Cardiac muscle cell (in vitro differentiated cells and primary cell): Measurements from ENCODE around the gene KRCC1. TPM values are rescaled to one million over a fixed set of nuclear protein-coding genes. Genes with fewer than 3 reads are reported as not detected.

Experiments used
- DNase-seq, 2 donors: peaks; one replicate each; pipeline versions ENCODE4 v3.0.0 to v3.0.0-alpha.2; 2010 to 2017; ENCODE audit warnings: low read depth in 1 of 2, low spot score in 1 of 2
- H3K27ac ChIP-seq: fragments of 200-600 bp; sonication (generic); 2 replicates; pipeline ENCODE4 v1.5.1; 2016
- H3K27me3 ChIP-seq: fragments of 200-600 bp; sonication (generic); 2 replicates; pipeline ENCODE4 v1.6.0; 2016; ENCODE audit warnings: control low read depth
- H3K36me3 ChIP-seq: fragments of 200-600 bp; sonication (generic); 2 replicates; pipeline ENCODE4 v1.5.1; 2016; ENCODE audit warnings: control low read depth
- H3K4me1 ChIP-seq: fragments of 200-600 bp; sonication (generic); 2 replicates; pipeline ENCODE4 v1.8.1; 2017; ENCODE audit warnings: low read depth, mild to moderate bottlenecking, mixed run types
- H3K4me3 ChIP-seq: fragments of 200-600 bp; sonication (generic); 2 replicates; pipeline ENCODE4 v1.5.1; 2016; ENCODE audit warnings: mild to moderate bottlenecking
- H3K9me3 ChIP-seq: fragments of 200-600 bp; sonication (generic); 2 replicates; pipeline ENCODE4 v1.5.1; 2017; ENCODE audit warnings: low read depth, mild to moderate bottlenecking, control low read depth
- polyA plus RNA-seq: library from polyadenylated mRNA; unstranded; fragments of >200 nt; fragmentation: Nextera tagmentation; extraction: Ambion mirVana; gene quantifications from 2 replicates; pipeline ENCODE4 v1.2.1, GENCODE V29; 2016
- total RNA-seq: library from RNA; depleted of rRNA; stranded (reverse); fragments of >200 nt; gene quantifications from 2 replicates; pipeline ENCODE4 v1.2.3, GENCODE V29; 2016
- TF ChIP-seq, protein P1 (sequence below): IDR thresholded peaks from 2 replicates; pipeline ENCODE4 v1.5.1; 2012; ENCODE audit warnings: low read depth, mild to moderate bottlenecking, low read length

KRCC1 gene
- total RNA-seq (26.6 and 26.7 TPM in 2 replicates), polyA plus RNA-seq (26.5 and 29.5 TPM in 2 replicates)

- Histone ChIP-seq H3K36me3 (peaks cover 2% of the 10 kb centered on the region), H3K9me3 (no peaks in the 10 kb centered on the region), H3K4me3 (peak within 1 kb of the TSS; percentile 99), H3K27me3 (no peaks in the 10 kb centered on the region), H3K27ac (peak within 1 kb of the TSS; percentile 96), H3K4me1 (peaks cover 22% of the 10 kb centered on the region)
- TF ChIP-seq, protein P1, sequence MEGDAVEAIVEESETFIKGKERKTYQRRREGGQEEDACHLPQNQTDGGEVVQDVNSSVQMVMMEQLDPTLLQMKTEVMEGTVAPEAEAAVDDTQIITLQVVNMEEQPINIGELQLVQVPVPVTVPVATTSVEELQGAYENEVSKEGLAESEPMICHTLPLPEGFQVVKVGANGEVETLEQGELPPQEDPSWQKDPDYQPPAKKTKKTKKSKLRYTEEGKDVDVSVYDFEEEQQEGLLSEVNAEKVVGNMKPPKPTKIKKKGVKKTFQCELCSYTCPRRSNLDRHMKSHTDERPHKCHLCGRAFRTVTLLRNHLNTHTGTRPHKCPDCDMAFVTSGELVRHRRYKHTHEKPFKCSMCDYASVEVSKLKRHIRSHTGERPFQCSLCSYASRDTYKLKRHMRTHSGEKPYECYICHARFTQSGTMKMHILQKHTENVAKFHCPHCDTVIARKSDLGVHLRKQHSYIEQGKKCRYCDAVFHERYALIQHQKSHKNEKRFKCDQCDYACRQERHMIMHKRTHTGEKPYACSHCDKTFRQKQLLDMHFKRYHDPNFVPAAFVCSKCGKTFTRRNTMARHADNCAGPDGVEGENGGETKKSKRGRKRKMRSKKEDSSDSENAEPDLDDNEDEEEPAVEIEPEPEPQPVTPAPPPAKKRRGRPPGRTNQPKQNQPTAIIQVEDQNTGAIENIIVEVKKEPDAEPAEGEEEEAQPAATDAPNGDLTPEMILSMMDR = no peak
- peak; percentile 97 to 98 for DNase-seq
Observed at GRCh38 chr2:88055371-88056128, at the start of gene KRCC1. Gene KRCC1 (minus strand): TSS chr2:88055783. CDS start chr2:88028563, 27,220 bp downstream.

- no peak for DNase-seq
- H3K9me3 ChIP-seq = no peaks in the 10 kb centered on the region
- H3K27me3 ChIP-seq = no peaks in the 10 kb centered on the region
- H3K36me3 ChIP-seq = peaks cover 52% of the 10 kb centered on the region
- peak overlapping the region; percentile 29 for H3K27ac ChIP-seq
- H3K4me3 ChIP-seq = no peak overlapping the region
- H3K4me1 ChIP-seq = peaks cover 11% of the 10 kb centered on the region
- TF ChIP-seq, protein P1 = no peak
Observed at GRCh38 chr2:88100489-88100858, 44.9 kb upstream of the KRCC1 start.

- TF ChIP-seq, protein P1 = no peak
- peak; percentile 22 to 41 for DNase-seq
- no peak overlapping the region for H3K27ac ChIP-seq
Observed at GRCh38 chr2:88099798-88100488, 44.4 kb upstream of the KRCC1 start.

DNA sequence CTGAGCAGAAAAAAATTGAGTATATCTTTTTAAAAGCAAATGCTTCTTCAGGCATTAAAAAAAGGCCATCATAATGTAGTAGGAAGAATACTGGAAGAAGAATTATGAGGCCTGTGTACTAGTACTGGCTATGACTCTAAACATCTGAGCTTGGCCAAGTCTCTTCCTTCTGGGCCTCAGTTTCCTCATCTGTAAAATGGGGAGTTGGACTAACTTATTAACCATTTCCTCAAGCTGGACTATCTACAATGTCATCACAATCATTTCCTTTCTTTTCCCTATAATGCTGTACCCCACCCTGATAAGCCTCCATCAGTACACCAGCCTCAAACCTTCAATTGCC, 42.9 kb upstream of the KRCC1 start:
- H3K4me3 ChIP-seq = no peak overlapping the region
- TF ChIP-seq, protein P1 = no peak
- H3K36me3 ChIP-seq = peaks cover 51% of the 10 kb centered on the region
- no peaks in the 10 kb centered on the region for H3K9me3 ChIP-seq
- peaks cover 11% of the 10 kb centered on the region for H3K4me1 ChIP-seq
- H3K27me3 ChIP-seq = no peaks in the 10 kb centered on the region
- DNase-seq = no peak
- H3K27ac ChIP-seq = peak overlapping the region; percentile 68

More at GRCh38 chr2:88099798-88100488, 44.4 kb upstream of the KRCC1 start:
- H3K9me3 ChIP-seq = no peaks in the 10 kb centered on the region
- no peaks in the 10 kb centered on the region for H3K27me3 ChIP-seq
- no peak overlapping the region for H3K4me3 ChIP-seq
- peaks cover 52% of the 10 kb centered on the region for H3K36me3 ChIP-seq
- H3K4me1 ChIP-seq = peaks cover 11% of the 10 kb centered on the region

DNA sequence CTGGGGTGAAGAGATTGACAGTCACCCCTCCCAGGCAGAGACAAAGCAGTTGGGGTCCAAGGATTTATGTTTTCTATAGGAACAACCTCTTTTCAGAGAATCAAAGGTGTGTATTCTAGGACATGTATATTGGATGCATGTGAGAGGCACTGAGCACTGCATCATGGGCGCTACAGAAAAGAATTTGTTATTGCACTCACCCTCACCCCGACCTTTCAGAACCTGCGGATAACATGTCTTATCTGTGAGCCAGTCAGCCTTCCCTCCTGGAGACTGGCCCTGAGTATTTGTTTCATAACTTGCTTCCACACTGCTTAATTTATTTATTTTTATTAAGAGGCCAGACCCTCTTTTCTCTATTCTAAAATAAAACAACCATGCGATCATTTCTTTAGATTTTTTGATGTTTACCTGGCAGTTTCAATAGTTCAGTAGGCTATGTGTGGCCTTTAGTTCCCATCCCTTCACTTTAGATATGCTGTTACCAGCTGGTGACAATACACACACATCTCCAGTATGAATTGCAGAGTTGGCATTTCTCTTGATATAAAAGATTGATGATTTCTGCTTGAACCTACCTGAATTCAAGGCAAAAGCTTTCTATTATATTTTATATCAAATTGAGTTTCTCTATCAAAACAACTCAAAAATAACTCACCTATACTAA, 42.4 kb upstream of the KRCC1 start:
- Histone ChIP-seq H3K9me3 (no peaks in the 10 kb centered on the region), H3K4me1 (peaks cover 11% of the 10 kb centered on the region), H3K27me3 (no peaks in the 10 kb centered on the region), H3K4me3 (no peak overlapping the region), H3K27ac (peak overlapping the region; percentile 68), H3K36me3 (peaks cover 51% of the 10 kb centered on the region)
- TF ChIP-seq, protein P1 = no peak
- DNase-seq = peak in 1 of 2 donors; percentile 26
